Sigmoid colon (tissue), 7 donors: ENCODE results near the gene METTL8. TPM values are rescaled to one million over a fixed set of nuclear protein-coding genes. Genes with fewer than 3 reads are reported as not detected.
"Not testable (repeated sequence)": the region's sequence is repeated elsewhere in the genome, so short reads cannot be mapped to it uniquely, and the experiment has no call there.

Experiments used
- DNase-seq: peaks from one replicate; pipeline ENCODE4 v3.0.0-alpha.2; 2019
- H3K27ac ChIP-seq, 4 donors: fragments of 200-600 bp; sonication (generic); one replicate each; pipeline ENCODE4 v1.5.1; 2016 to 2019; ENCODE audit warnings: mild to moderate bottlenecking in 1 of 4
- H3K27me3 ChIP-seq, 3 donors: fragments of 200-600 bp; sonication (generic); one replicate each; pipeline ENCODE4 v1.5.1; 2019; ENCODE audit warnings: mild to moderate bottlenecking in 1 of 3
- H3K36me3 ChIP-seq, 4 donors: fragments of 200-600 bp; sonication (generic); one replicate each; pipeline ENCODE4 v1.5.1; 2016 to 2019
- H3K4me1 ChIP-seq, 4 donors: fragments of 200-600 bp; sonication (generic); one replicate each; pipeline ENCODE4 v1.5.1; 2017 to 2019
- H3K4me3 ChIP-seq, 4 donors: fragments of 200-600 bp; sonication (generic); one replicate each; pipeline ENCODE4 v1.5.1; 2017 to 2019; ENCODE audit warnings: mild to moderate bottlenecking in 2 of 4, moderate library complexity in 1 of 4
- H3K9me3 ChIP-seq, 4 donors: fragments of 200-600 bp in 3 of 4; sonication (generic) in 3 of 4; one replicate each; pipeline versions ENCODE4 v1.5.1 to v1.6.1; 2013 to 2019
- EP300 ChIP-seq, 4 donors: sonication (generic); formaldehyde crosslinking; IDR thresholded peaks; one replicate each; pipeline ENCODE4 v1.6.1; 2017; ENCODE audit warnings: antibody characterized with exemption in 4 of 4
- POLR2A ChIP-seq, 2 donors: fragments of 450-650 bp; IDR thresholded peaks; one replicate each; pipeline ENCODE4 v1.6.1; 2016; ENCODE audit warnings: antibody characterized with exemption in 2 of 2, mild to moderate bottlenecking in 2 of 2, moderate library complexity in 2 of 2
- POLR2AphosphoS5 ChIP-seq, 4 donors: sonication (generic); formaldehyde crosslinking; IDR thresholded peaks; one replicate each; pipeline ENCODE4 v1.6.1; 2017; ENCODE audit warnings: antibody characterized with exemption in 4 of 4
- WGBS, 2 donors: extraction: QIAGEN DNeasy Blood & Tissue Kit; methylation state at CpG; one replicate each; pipeline ENCODE4 v1.1.7; 2013; 5-methylcytosine and 5-hydroxymethylcytosine counted together
- intact Hi-C: fragments of 100-400 bp; cut with DNase I; formaldehyde crosslinking; loops from one replicate; pipeline ENCODE4 v1.15.1; 2023
- polyA plus RNA-seq, 3 donors: library from polyadenylated mRNA; stranded (reverse); fragments of 200-250 nt; gene quantifications; one replicate each; pipeline ENCODE4 v1.2.3, GENCODE V29; 2013
- total RNA-seq, 4 donors: library from RNA; depleted of rRNA; stranded (reverse); fragments of >200 nt; gene quantifications; one replicate each; pipeline ENCODE4 v1.1.0, GENCODE V29; 2016
- TF ChIP-seq, protein P1 (sequence below), 4 experiments: fragments of 450-650 bp in 3 of 4; fragments of 200-600 bp in 1 of 4; IDR thresholded peaks; one replicate each; pipeline ENCODE4 v1.5.1; 2016 to 2019; ENCODE audit warnings: antibody characterized with exemption in 4 of 4, mild to moderate bottlenecking in 3 of 4, moderate library complexity in 2 of 4
- donor health status: healthy with polysubstance abuse.
- donor health status: Bipolar disorder and iron deficiency.
- donor health status: healthy.

METTL8 gene
- total and polyA plus RNA-seq, 7 donors = 3.0 to 42.7 (median 30.1) TPM

DNA sequence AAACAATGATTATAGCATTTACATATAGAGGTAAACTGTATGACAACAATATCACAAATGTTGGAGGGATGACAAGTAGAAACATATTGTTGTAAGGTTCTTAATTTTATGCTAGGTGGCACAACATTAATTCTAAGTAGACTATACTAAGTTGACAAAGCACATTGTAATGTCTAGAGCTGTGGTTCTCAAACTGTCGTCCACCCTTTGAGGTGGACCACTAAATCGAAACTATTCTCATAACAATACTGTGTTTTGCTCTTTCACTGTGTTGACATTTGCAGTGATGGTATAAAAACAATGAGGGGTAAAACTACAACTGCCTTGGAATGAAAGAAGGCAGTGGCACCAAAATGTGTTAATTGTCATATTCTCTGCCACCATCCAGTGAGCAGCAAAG, 66.1 kb downstream of the METTL8 start:
- H3K36me3 ChIP-seq = no peaks in the 10 kb centered on the region
- WGBS, 2 donors = 96 to 97% methylated on average over 2 of the region's 2 CpGs
- H3K4me1 ChIP-seq = no peaks in the 10 kb centered on the region
- no peak for DNase-seq
- H3K9me3 ChIP-seq = peaks cover 0 to 4% (median 2%) of the 10 kb centered on the region in 4 donors
- TF ChIP-seq POLR2AphosphoS5 (IDR thresholded peaks at IDR 0.05) = no peak
- TF ChIP-seq, protein P1, sequence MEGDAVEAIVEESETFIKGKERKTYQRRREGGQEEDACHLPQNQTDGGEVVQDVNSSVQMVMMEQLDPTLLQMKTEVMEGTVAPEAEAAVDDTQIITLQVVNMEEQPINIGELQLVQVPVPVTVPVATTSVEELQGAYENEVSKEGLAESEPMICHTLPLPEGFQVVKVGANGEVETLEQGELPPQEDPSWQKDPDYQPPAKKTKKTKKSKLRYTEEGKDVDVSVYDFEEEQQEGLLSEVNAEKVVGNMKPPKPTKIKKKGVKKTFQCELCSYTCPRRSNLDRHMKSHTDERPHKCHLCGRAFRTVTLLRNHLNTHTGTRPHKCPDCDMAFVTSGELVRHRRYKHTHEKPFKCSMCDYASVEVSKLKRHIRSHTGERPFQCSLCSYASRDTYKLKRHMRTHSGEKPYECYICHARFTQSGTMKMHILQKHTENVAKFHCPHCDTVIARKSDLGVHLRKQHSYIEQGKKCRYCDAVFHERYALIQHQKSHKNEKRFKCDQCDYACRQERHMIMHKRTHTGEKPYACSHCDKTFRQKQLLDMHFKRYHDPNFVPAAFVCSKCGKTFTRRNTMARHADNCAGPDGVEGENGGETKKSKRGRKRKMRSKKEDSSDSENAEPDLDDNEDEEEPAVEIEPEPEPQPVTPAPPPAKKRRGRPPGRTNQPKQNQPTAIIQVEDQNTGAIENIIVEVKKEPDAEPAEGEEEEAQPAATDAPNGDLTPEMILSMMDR (IDR thresholded peaks at IDR 0.05) = no peak
- no peak for TF ChIP-seq POLR2A (IDR thresholded peaks at IDR 0.05)
- TF ChIP-seq EP300 (IDR thresholded peaks at IDR 0.05) = no peak
- H3K27ac ChIP-seq = no peak overlapping the region
- H3K4me3 ChIP-seq = no peak overlapping the region
- no peaks in the 10 kb centered on the region for H3K27me3 ChIP-seq
- intact Hi-C loops = no loop called here

DNA sequence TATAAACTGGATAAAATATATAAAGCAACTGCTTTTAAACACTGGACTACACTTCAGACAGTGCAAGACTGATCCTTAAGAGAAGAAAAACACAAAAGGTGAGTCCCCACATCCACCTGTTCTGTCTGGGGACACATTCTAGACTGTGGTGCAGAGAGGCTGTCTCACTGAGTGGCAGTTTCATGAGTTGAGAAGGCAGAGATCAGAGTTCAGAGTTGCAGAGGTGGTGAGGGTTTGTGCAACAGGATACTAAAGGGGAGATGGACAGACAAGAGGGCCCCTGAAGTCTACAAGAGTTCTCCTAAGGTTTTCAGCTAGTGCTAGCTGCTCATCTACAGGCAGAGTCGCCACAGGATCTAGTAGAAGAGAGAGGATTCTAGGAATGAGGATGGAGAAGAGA, 68.0 kb downstream of the METTL8 start:
- no peaks in the 10 kb centered on the region for H3K36me3 ChIP-seq
- TF ChIP-seq, protein P1 (IDR thresholded peaks at IDR 0.05) = no peak
- TF ChIP-seq POLR2AphosphoS5 (IDR thresholded peaks at IDR 0.05) (no peak), EP300 (IDR thresholded peaks at IDR 0.05) (no peak), POLR2A (IDR thresholded peaks at IDR 0.05) (no peak)
- no peaks in the 10 kb centered on the region for H3K27me3 ChIP-seq
- no peak for DNase-seq
- no peaks in the 10 kb centered on the region for H3K4me1 ChIP-seq
- H3K27ac ChIP-seq = no peak overlapping the region
- H3K4me3 ChIP-seq = no peak overlapping the region
- intact Hi-C loops = no loop called here
- WGBS, 2 donors = 52 to 100% methylated on average over 1 of the region's 1 CpG
- peaks cover 0 to 4% (median 2%) of the 10 kb centered on the region in 4 donors for H3K9me3 ChIP-seq

DNA sequence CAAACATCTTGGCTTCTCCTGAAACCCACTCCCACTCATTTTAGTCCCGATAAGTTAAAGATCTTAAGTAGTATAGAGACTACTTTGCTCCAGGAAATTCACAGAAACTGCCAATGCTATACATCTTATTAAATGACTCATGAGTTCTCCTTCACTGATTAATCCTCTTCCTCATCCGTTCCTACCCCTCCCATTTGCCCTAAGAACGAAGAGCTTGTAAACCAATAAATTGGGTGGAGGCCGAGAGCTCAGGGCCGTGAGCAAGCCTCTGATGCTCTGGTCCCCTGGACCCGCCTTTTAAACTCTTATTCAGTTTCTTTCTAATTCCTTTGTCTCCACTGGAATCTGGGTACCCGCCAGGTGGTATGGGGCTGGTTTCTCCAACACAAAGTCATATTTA, 68.6 kb downstream of the METTL8 start:
- no peaks in the 10 kb centered on the region for H3K27me3 ChIP-seq
- peaks cover 0 to 4% (median 2%) of the 10 kb centered on the region in 4 donors for H3K9me3 ChIP-seq
- H3K27ac ChIP-seq = no peak overlapping the region
- intact Hi-C loops = no loop called here
- 35 to 74% methylated on average over 7 of the region's 7 CpGs for WGBS, 2 donors
- H3K4me1 ChIP-seq = peaks cover 0 to 3% (median 0%) of the 10 kb centered on the region in 4 donors
- H3K36me3 ChIP-seq = no peaks in the 10 kb centered on the region
- no peak overlapping the region for H3K4me3 ChIP-seq
- TF ChIP-seq, protein P1 (IDR thresholded peaks at IDR 0.05) = no peak
- no peak for TF ChIP-seq POLR2AphosphoS5 (IDR thresholded peaks at IDR 0.05)
- no peak for TF ChIP-seq EP300 (IDR thresholded peaks at IDR 0.05)
- TF ChIP-seq POLR2A (IDR thresholded peaks at IDR 0.05) = no peak
- no peak for DNase-seq

DNA sequence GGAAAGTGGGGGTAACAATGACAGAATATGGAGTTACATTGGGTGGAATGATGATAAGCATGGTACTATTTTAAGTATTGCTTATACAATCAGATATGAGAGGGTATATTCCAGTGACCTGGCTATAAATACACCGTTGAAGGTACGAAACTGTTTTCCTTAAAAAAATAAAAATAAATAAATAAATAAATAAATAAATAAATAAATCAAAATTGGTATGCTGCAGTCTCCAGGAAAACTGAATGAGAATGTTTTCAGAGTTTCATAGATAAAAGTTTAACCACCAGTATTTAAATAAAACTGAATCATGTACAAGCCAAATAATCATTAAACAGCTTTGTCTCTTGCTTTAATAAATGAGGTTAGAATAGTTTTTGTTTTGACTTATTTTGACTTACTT, 71.4 kb downstream of the METTL8 start:
- 96 to 97% methylated on average over 2 of the region's 2 CpGs for WGBS, 2 donors
- TF ChIP-seq POLR2AphosphoS5 (IDR thresholded peaks at IDR 0.05) (no peak), POLR2A (IDR thresholded peaks at IDR 0.05) (no peak), EP300 (IDR thresholded peaks at IDR 0.05) (no peak)
- TF ChIP-seq, protein P1 (IDR thresholded peaks at IDR 0.05) = no peak
- no peak overlapping the region for H3K27ac ChIP-seq

DNA sequence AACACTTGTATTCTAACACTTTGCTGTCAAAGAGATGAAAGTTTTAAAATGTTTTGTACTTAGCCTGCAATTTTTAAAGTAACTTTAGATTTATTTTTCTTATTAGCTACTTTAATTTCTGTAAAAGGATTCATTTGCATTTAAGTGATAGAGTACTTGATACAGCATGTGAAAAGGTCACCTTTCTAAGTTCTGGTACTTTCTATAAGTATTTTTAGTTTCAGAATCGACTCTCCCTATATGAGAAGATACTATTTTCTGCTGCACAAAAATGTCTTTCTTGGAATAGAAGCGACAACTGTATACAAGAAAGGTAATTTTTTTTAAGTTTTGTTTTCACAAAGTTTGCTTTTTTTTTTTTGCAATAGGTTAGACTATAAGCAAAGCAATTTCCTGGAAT, 72.9 kb downstream of the METTL8 start:
- Histone ChIP-seq H3K4me1 (peaks cover 0 to 6% (median 0%) of the 10 kb centered on the region in 4 donors), H3K27me3 (no peaks in the 10 kb centered on the region), H3K9me3 (peaks cover 0 to under 1% (median 0%) of the 10 kb centered on the region in 4 donors), H3K27ac (no peak overlapping the region), H3K36me3 (peaks cover 0 to 2% (median 0%) of the 10 kb centered on the region in 4 donors), H3K4me3 (no peak overlapping the region)
- TF ChIP-seq POLR2A (IDR thresholded peaks at IDR 0.05) = no peak
- TF ChIP-seq POLR2AphosphoS5 (IDR thresholded peaks at IDR 0.05) = no peak
- TF ChIP-seq EP300 (IDR thresholded peaks at IDR 0.05) = no peak
- TF ChIP-seq, protein P1 (IDR thresholded peaks at IDR 0.05) = no peak
- 87 to 89% methylated on average over 2 of the region's 2 CpGs for WGBS, 2 donors
- intact Hi-C loops = no loop called here
- DNase-seq = no peak

More for the DNA sequence above, 71.4 kb downstream of the METTL8 start:
- peaks cover 0 to 4% (median 2%) of the 10 kb centered on the region in 4 donors for H3K9me3 ChIP-seq
- no peaks in the 10 kb centered on the region for H3K27me3 ChIP-seq
- DNase-seq = no peak
- intact Hi-C loops = no loop called here
- H3K36me3 ChIP-seq = no peaks in the 10 kb centered on the region
- no peak overlapping the region for H3K4me3 ChIP-seq
- H3K4me1 ChIP-seq = peaks cover 0 to 6% (median 0%) of the 10 kb centered on the region in 4 donors

DNA sequence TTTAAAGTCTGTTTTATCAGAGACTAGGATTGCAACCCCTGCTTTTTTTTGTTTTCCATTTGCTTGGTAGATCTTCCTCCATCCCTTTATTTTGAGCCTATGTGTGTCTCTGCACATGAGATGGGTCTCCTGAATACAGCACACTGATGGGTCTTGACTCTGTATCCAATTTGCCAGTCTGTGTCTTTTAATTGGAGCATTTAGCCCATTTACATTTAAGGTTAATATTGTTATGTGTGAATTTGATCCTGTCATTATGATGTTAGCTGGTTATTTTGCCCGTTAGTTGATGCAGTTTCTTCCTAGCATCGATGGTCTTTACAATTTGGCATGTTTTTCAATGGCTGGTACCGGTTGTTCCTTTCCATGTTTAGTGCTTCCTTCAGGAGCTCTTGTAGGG, 80.0 kb downstream of the METTL8 start:
- H3K36me3 ChIP-seq, intact Hi-C loops, H3K4me3 ChIP-seq, DNase-seq, H3K27ac ChIP-seq, H3K9me3 ChIP-seq, H3K4me1 ChIP-seq, H3K27me3 ChIP-seq: not testable (repeated sequence)
- 99 to 100% methylated on average over 3 of the region's 3 CpGs for WGBS, 2 donors
